Measurements from ENCODE around the gene UBE2C. TPM values are rescaled to one million over a fixed set of nuclear protein-coding genes. Genes with fewer than 3 reads are reported as not detected.
A peak's percentile ranks its signal among the peaks of the same experiment; 100 is the strongest.
"Not testable (repeated sequence)": the region's sequence is repeated elsewhere in the genome, so short reads cannot be mapped to it uniquely, and the experiment has no call there.

The UBE2C gene
- total RNA-seq, 6 experiments from 2014 or later, result 42.6 to 101 (median 91.3) TPM

- DNase-seq, result no peak
- peaks cover 14% of the 10 kb centered on the region for H3K4me1 Mint-ChIP-seq (ENCODE audit: low read depth)
- H3K9me3 Mint-ChIP-seq, result no peaks in the 10 kb centered on the region
- no peak for TF ChIP-seq CTCF (IDR thresholded peaks at IDR 0.05)
- peaks cover 3% of the 10 kb centered on the region for H3K27me3 Mint-ChIP-seq (ENCODE audit: insufficient read depth)
- H3K36me3 Mint-ChIP-seq (ENCODE audit: low read depth), result peaks cover 9% of the 10 kb centered on the region; the same call in 1 of the 2 replicates
- H3K4me3 Mint-ChIP-seq, result no peak overlapping the region
- H3K27ac Mint-ChIP-seq, result no peak overlapping the region
These were observed 24.1 kb upstream of the UBE2C start for GRCh38 chr20:45788351-45788750.

GRCh38 chr20:45792317-45793118 is 19.9 kb upstream of the UBE2C start:
- peaks cover 13% of the 10 kb centered on the region for H3K4me1 Mint-ChIP-seq (ENCODE audit: low read depth)
- no peaks in the 10 kb centered on the region for H3K9me3 Mint-ChIP-seq
- H3K27me3 Mint-ChIP-seq (ENCODE audit: insufficient read depth), result peaks cover 2% of the 10 kb centered on the region
- H3K27ac Mint-ChIP-seq, result peak overlapping the region; percentile 81
- peak overlapping the region; percentile 88 for H3K4me3 Mint-ChIP-seq
- TF ChIP-seq CTCF (IDR thresholded peaks at IDR 0.05), result no peak
- peaks cover 25% of the 10 kb centered on the region for H3K36me3 Mint-ChIP-seq (ENCODE audit: low read depth)
- no peak for DNase-seq

- Mint-ChIP-seq H3K36me3 (ENCODE audit: low read depth) (peaks cover 23% of the 10 kb centered on the region), H3K27ac (no peak overlapping the region; the same call in 1 of the 2 replicates), H3K27me3 (ENCODE audit: insufficient read depth) (no peaks in the 10 kb centered on the region)
These were observed 15.9 kb upstream of the UBE2C start for GRCh38 chr20:45796337-45797065.

GRCh38 chr20:45797510-45797909 is 14.9 kb upstream of the UBE2C start:
- not testable (repeated sequence) for H3K4me3 Mint-ChIP-seq; H3K9me3 Mint-ChIP-seq; H3K4me1 Mint-ChIP-seq (ENCODE audit: low read depth); H3K27me3 Mint-ChIP-seq (ENCODE audit: insufficient read depth); DNase-seq; H3K27ac Mint-ChIP-seq
- H3K36me3 Mint-ChIP-seq (ENCODE audit: low read depth), result peaks cover 29% of the 10 kb centered on the region

More at GRCh38 chr20:45796337-45797065, 15.9 kb upstream of the UBE2C start:
- no peak for DNase-seq
- no peaks in the 10 kb centered on the region for H3K9me3 Mint-ChIP-seq
- no peak for TF ChIP-seq CTCF (IDR thresholded peaks at IDR 0.05)
- H3K4me1 Mint-ChIP-seq (ENCODE audit: low read depth), result peaks cover 11% of the 10 kb centered on the region
- no peak overlapping the region for H3K4me3 Mint-ChIP-seq

GRCh38 chr20:45797955-45798354 is 14.5 kb upstream of the UBE2C start:
- not testable (repeated sequence) for DNase-seq; H3K4me1 Mint-ChIP-seq (ENCODE audit: low read depth); H3K27ac Mint-ChIP-seq; H3K4me3 Mint-ChIP-seq; H3K27me3 Mint-ChIP-seq (ENCODE audit: insufficient read depth); H3K9me3 Mint-ChIP-seq
- H3K36me3 Mint-ChIP-seq (ENCODE audit: low read depth), result peaks cover 27% of the 10 kb centered on the region

- Mint-ChIP-seq H3K27me3 (ENCODE audit: insufficient read depth) (no peaks in the 10 kb centered on the region), H3K36me3 (ENCODE audit: low read depth) (peaks cover 26% of the 10 kb centered on the region), H3K9me3 (no peaks in the 10 kb centered on the region), H3K27ac (peak overlapping the region; percentile 35; the same call in 1 of the 2 replicates), H3K4me1 (ENCODE audit: low read depth) (no peaks in the 10 kb centered on the region; the same call in 1 of the 2 replicates), H3K4me3 (no peak overlapping the region)
- TF ChIP-seq CTCF (IDR thresholded peaks at IDR 0.05), result peak; percentile 80
- DNase-seq, result peak; percentile 16
These were observed 13.4 kb upstream of the UBE2C start for GRCh38 chr20:45798935-45799642.

All from HFFc6 (cell line).